ENCODE data around the gene LIMD2. TPM values are rescaled to one million over a fixed set of nuclear protein-coding genes. Genes with fewer than 3 reads are reported as not detected.

The LIMD2 gene
- total and polyA plus RNA-seq, 2 experiments from 2014 or later = 98.8 to 105 TPM

DNA sequence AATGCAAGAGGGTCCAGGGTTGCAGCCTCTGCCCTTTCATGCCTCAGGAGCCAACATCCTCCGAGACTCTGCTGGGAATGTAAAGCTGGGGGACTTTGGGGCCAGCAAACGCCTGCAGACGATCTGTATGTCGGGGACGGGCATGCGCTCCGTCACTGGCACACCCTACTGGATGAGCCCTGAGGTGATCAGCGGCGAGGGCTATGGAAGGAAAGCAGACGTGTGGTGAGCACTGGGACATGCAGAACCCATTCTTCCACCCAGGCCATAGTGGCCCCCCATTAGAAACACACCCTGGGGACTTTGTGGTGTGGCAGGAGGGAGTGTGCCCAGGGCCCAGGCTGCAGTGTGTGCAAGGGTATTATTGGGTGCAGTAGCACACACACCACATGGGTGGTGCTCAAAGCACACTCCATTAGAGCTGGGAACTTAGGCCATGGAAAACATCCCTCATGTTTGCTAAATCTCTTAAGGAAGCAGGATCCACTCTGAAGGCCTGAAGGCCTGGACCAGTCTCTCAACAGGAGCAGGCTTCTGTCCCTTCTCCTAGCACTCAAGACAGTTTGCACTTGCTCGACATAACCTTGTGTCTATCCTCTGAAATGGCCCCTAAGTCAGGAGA is 7.6 kb downstream of the LIMD2 start:
- peaks cover 13% of the 10 kb centered on the region for H3K27me3 Mint-ChIP-seq (ENCODE audit: insufficient read depth, low read depth, poor library complexity)
- H2AFZ ChIP-seq = no peak overlapping the region
- H3K9me2 ChIP-seq (ENCODE audit: insufficient read depth) = no peaks in the 10 kb centered on the region
- H3K27ac ChIP-seq (ENCODE audit: low read depth) = no peak overlapping the region
- H3F3A ChIP-seq (replicated peaks; ENCODE audit: low read depth) = peaks cover 11% of the 10 kb centered on the region
- no peak overlapping the region for H3K4me2 ChIP-seq
- no peaks in the 10 kb centered on the region for H3K36me3 ChIP-seq (ENCODE audit: insufficient read depth)
- no peak overlapping the region for H3K4me3 ChIP-seq
- H3K4me1 ChIP-seq (ENCODE audit: insufficient read depth) = peaks cover 5% of the 10 kb centered on the region; the same call in 1 of the 2 replicates
- no peaks in the 10 kb centered on the region for H4K20me1 ChIP-seq (replicated peaks; ENCODE audit: insufficient read depth)
- no peak overlapping the region for H3K4me3 Mint-ChIP-seq
- DNase-seq (ENCODE audit: low spot score) (no peak), ATAC-seq (no peak)
- H3K36me3 Mint-ChIP-seq (ENCODE audit: low read depth) = peaks cover 23% of the 10 kb centered on the region
- H3K27ac Mint-ChIP-seq = no peak overlapping the region
- peaks cover 26% of the 10 kb centered on the region; the same call in 2 of the 3 replicates for H3K4me1 Mint-ChIP-seq
- no peaks in the 10 kb centered on the region for H3K79me2 ChIP-seq (replicated peaks; ENCODE audit: insufficient read depth)
- no peaks in the 10 kb centered on the region for H3K27me3 ChIP-seq (ENCODE audit: insufficient read depth)
- TF ChIP-seq EZH2 (IDR thresholded peaks at IDR 0.05; ENCODE audit: low read depth, unreplicated experiment) = no peak
- TF ChIP-seq, protein P1, sequence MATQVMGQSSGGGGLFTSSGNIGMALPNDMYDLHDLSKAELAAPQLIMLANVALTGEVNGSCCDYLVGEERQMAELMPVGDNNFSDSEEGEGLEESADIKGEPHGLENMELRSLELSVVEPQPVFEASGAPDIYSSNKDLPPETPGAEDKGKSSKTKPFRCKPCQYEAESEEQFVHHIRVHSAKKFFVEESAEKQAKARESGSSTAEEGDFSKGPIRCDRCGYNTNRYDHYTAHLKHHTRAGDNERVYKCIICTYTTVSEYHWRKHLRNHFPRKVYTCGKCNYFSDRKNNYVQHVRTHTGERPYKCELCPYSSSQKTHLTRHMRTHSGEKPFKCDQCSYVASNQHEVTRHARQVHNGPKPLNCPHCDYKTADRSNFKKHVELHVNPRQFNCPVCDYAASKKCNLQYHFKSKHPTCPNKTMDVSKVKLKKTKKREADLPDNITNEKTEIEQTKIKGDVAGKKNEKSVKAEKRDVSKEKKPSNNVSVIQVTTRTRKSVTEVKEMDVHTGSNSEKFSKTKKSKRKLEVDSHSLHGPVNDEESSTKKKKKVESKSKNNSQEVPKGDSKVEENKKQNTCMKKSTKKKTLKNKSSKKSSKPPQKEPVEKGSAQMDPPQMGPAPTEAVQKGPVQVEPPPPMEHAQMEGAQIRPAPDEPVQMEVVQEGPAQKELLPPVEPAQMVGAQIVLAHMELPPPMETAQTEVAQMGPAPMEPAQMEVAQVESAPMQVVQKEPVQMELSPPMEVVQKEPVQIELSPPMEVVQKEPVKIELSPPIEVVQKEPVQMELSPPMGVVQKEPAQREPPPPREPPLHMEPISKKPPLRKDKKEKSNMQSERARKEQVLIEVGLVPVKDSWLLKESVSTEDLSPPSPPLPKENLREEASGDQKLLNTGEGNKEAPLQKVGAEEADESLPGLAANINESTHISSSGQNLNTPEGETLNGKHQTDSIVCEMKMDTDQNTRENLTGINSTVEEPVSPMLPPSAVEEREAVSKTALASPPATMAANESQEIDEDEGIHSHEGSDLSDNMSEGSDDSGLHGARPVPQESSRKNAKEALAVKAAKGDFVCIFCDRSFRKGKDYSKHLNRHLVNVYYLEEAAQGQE (IDR thresholded peaks at IDR 0.05; ENCODE audit: unreplicated experiment) = no peak
- TF ChIP-seq, protein P2, sequence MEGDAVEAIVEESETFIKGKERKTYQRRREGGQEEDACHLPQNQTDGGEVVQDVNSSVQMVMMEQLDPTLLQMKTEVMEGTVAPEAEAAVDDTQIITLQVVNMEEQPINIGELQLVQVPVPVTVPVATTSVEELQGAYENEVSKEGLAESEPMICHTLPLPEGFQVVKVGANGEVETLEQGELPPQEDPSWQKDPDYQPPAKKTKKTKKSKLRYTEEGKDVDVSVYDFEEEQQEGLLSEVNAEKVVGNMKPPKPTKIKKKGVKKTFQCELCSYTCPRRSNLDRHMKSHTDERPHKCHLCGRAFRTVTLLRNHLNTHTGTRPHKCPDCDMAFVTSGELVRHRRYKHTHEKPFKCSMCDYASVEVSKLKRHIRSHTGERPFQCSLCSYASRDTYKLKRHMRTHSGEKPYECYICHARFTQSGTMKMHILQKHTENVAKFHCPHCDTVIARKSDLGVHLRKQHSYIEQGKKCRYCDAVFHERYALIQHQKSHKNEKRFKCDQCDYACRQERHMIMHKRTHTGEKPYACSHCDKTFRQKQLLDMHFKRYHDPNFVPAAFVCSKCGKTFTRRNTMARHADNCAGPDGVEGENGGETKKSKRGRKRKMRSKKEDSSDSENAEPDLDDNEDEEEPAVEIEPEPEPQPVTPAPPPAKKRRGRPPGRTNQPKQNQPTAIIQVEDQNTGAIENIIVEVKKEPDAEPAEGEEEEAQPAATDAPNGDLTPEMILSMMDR (conservative IDR thresholded peaks at IDR 0.05; ENCODE audit: low read depth in 2 of 2) = 0 out of 4 replicates have a peak, but pooled peaks of 1 of the 2 experiments have one; percentile 12
- no peaks in the 10 kb centered on the region for H3K9me3 Mint-ChIP-seq

DNA sequence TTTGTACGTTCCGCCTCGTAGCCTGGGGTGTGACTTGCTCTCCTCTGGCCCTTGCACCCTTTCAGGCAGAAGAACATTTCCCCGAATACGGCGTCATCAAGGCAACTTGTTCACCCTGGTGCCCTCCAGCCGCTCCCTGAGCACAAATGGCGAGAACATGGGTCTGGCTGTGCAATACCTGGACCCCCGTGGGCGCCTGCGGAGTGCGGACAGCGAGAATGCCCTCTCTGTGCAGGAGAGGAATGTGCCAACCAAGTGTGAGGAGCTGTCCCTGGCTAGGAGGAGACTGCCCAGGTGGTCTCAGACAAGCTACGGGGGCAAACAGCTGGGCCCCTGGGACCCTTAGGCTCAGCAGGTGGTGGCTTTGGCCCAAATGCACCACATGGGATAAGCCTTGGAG is 10.4 kb downstream of the LIMD2 start:
- ATAC-seq = no peak
- H3K27me3 Mint-ChIP-seq (ENCODE audit: insufficient read depth, low read depth, poor library complexity) = peaks cover 10% of the 10 kb centered on the region
- H3K36me3 ChIP-seq (ENCODE audit: insufficient read depth) = peaks cover 4% of the 10 kb centered on the region; the same call in 1 of the 2 replicates
- TF ChIP-seq JUNB (IDR thresholded peaks at IDR 0.05; ENCODE audit: unreplicated experiment) = no peak
- TF ChIP-seq ZNF331 (CRISPR knock-in tag; IDR thresholded peaks at IDR 0.05; ENCODE audit: low read depth) = no peak
- TF ChIP-seq, protein P3, sequence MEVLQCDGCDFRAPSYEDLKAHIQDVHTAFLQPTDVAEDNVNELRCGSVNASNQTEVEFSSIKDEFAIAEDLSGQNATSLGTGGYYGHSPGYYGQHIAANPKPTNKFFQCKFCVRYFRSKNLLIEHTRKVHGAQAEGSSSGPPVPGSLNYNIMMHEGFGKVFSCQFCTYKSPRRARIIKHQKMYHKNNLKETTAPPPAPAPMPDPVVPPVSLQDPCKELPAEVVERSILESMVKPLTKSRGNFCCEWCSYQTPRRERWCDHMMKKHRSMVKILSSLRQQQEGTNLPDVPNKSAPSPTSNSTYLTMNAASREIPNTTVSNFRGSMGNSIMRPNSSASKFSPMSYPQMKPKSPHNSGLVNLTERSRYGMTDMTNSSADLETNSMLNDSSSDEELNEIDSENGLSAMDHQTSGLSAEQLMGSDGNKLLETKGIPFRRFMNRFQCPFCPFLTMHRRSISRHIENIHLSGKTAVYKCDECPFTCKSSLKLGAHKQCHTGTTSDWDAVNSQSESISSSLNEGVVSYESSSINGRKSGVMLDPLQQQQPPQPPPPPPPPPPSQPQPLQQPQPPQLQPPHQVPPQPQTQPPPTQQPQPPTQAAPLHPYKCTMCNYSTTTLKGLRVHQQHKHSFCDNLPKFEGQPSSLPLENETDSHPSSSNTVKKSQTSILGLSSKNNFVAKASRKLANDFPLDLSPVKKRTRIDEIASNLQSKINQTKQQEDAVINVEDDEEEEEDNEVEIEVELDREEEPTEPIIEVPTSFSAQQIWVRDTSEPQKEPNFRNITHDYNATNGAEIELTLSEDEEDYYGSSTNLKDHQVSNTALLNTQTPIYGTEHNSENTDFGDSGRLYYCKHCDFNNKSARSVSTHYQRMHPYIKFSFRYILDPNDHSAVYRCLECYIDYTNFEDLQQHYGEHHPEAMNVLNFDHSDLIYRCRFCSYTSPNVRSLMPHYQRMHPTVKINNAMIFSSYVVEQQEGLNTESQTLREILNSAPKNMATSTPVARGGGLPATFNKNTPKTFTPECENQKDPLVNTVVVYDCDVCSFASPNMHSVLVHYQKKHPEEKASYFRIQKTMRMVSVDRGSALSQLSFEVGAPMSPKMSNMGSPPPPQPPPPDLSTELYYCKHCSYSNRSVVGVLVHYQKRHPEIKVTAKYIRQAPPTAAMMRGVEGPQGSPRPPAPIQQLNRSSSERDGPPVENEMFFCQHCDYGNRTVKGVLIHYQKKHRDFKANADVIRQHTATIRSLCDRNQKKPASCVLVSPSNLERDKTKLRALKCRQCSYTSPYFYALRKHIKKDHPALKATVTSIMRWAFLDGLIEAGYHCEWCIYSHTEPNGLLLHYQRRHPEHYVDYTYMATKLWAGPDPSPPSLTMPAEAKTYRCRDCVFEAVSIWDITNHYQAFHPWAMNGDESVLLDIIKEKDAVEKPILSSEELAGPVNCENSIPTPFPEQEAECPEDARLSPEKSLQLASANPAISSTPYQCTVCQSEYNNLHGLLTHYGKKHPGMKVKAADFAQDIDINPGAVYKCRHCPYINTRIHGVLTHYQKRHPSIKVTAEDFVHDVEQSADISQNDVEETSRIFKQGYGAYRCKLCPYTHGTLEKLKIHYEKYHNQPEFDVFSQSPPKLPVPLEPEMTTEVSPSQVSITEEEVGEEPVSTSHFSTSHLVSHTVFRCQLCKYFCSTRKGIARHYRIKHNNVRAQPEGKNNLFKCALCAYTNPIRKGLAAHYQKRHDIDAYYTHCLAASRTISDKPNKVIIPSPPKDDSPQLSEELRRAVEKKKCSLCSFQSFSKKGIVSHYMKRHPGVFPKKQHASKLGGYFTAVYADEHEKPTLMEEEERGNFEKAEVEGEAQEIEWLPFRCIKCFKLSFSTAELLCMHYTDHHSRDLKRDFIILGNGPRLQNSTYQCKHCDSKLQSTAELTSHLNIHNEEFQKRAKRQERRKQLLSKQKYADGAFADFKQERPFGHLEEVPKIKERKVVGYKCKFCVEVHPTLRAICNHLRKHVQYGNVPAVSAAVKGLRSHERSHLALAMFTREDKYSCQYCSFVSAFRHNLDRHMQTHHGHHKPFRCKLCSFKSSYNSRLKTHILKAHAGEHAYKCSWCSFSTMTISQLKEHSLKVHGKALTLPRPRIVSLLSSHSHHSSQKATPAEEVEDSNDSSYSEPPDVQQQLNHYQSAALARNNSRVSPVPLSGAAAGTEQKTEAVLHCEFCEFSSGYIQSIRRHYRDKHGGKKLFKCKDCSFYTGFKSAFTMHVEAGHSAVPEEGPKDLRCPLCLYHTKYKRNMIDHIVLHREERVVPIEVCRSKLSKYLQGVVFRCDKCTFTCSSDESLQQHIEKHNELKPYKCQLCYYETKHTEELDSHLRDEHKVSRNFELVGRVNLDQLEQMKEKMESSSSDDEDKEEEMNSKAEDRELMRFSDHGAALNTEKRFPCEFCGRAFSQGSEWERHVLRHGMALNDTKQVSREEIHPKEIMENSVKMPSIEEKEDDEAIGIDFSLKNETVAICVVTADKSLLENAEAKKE (CRISPR knock-in tag; IDR thresholded peaks at IDR 0.05) = no peak
- TF ChIP-seq, protein P4, sequence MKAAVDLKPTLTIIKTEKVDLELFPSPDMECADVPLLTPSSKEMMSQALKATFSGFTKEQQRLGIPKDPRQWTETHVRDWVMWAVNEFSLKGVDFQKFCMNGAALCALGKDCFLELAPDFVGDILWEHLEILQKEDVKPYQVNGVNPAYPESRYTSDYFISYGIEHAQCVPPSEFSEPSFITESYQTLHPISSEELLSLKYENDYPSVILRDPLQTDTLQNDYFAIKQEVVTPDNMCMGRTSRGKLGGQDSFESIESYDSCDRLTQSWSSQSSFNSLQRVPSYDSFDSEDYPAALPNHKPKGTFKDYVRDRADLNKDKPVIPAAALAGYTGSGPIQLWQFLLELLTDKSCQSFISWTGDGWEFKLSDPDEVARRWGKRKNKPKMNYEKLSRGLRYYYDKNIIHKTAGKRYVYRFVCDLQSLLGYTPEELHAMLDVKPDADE (IDR thresholded peaks at IDR 0.05) = no peak
- no peak for TF ChIP-seq CREB1 (CRISPR knock-in tag; IDR thresholded peaks at IDR 0.05; ENCODE audit: low read depth)

More for the DNA sequence above, 10.4 kb downstream of the LIMD2 start:
- no peaks in the 10 kb centered on the region; the same call in 1 of the 2 replicates for H4K20me1 ChIP-seq (replicated peaks; ENCODE audit: insufficient read depth)
- Mint-ChIP-seq H3K4me1 (peaks cover 4% of the 10 kb centered on the region; the same call in 2 of the 3 replicates), H3K36me3 (ENCODE audit: low read depth) (peaks cover 10% of the 10 kb centered on the region; the same call in 1 of the 3 replicates), H3K27ac (no peak overlapping the region), H3K4me3 (no peak overlapping the region), H3K9me3 (no peaks in the 10 kb centered on the region)
- no peak overlapping the region for H3K4me2 ChIP-seq
- H3K79me2 ChIP-seq (replicated peaks; ENCODE audit: insufficient read depth) = no peaks in the 10 kb centered on the region
- no peaks in the 10 kb centered on the region for H3K4me1 ChIP-seq (ENCODE audit: insufficient read depth)
- no peak for DNase-seq (ENCODE audit: low spot score)
- H3K27me3 ChIP-seq (ENCODE audit: insufficient read depth) = no peaks in the 10 kb centered on the region
- H3K27ac ChIP-seq (ENCODE audit: low read depth) = no peak overlapping the region
- no peaks in the 10 kb centered on the region; the same call in 1 of the 2 replicates for H3F3A ChIP-seq (replicated peaks; ENCODE audit: low read depth)
- no peak overlapping the region for H3K4me3 ChIP-seq
- H2AFZ ChIP-seq = no peak overlapping the region
- H3K9me2 ChIP-seq (ENCODE audit: insufficient read depth) = no peaks in the 10 kb centered on the region
